CD14-positive monocyte (primary cell): ENCODE data around the gene HOXD8. TPM values are rescaled to one million over a fixed set of nuclear protein-coding genes. Genes with fewer than 3 reads are reported as not detected.

Experiments
- DNase-seq, 3 donors: peaks; one replicate each; pipeline ENCODE4 v3.0.0-alpha.2; 2011 to 2022
- H2AFZ ChIP-seq: 2 replicates; pipeline ENCODE4 v1.6.0; 2012; ENCODE audit warnings: mild to moderate bottlenecking, low read depth, low read length, inconsistent platforms; ENCODE audit not compliant: insufficient read depth, poor library complexity, severe bottlenecking
- H3K27ac ChIP-seq, 2 donors: 1 replicate in 1 of 2; 2 replicates in 1 of 2; pipeline ENCODE4 v1.5.1; 2012 to 2013; ENCODE audit warnings: low read length in 2 of 2, control low read depth in 1 of 2, inconsistent platforms in 1 of 2, low read depth in 1 of 2, mild to moderate bottlenecking in 1 of 2
- H3K27me3 ChIP-seq, 2 donors: one replicate each; pipeline versions ENCODE4 v1.6.0 to v1.6.1; 2011 to 2013; ENCODE audit warnings: low read length in 2 of 2; ENCODE audit not compliant: control insufficient read depth in 2 of 2, insufficient read depth in 2 of 2
- H3K36me3 ChIP-seq, 2 donors: replicated peaks in 1 of 2; 1 replicate in 1 of 2; 2 replicates in 1 of 2; pipeline versions ENCODE4 v1.5.1 to v1.6.1; 2012 to 2013; ENCODE audit warnings: low read length in 2 of 2, control low read depth in 1 of 2, inconsistent platforms in 1 of 2, mild to moderate bottlenecking in 1 of 2; ENCODE audit not compliant: insufficient read depth in 2 of 2, control insufficient read depth in 1 of 2
- H3K4me1 ChIP-seq, 2 donors: 1 replicate in 1 of 2; 2 replicates in 1 of 2; pipeline versions ENCODE4 v1.5.1 to v1.6.1; 2012 to 2013; ENCODE audit warnings: low read length in 2 of 2, control low read depth in 1 of 2, inconsistent platforms in 1 of 2, mild to moderate bottlenecking in 1 of 2, moderate library complexity in 1 of 2; ENCODE audit not compliant: insufficient read depth in 2 of 2, control insufficient read depth in 1 of 2
- H3K4me2 ChIP-seq: replicated peaks from 2 replicates; pipeline ENCODE3; 2012; ENCODE audit warnings: low read length, moderate library complexity, mild to moderate bottlenecking; ENCODE audit not compliant: poor library complexity, severe bottlenecking; ENCODE audit errors: extremely low read depth
- H3K4me3 ChIP-seq, 3 experiments: fragments of 200-600 bp in 1 of 3; sonication (generic) in 1 of 3; replicated peaks in 1 of 3; 1 replicate in 2 of 3; 2 replicates in 1 of 3; pipeline ENCODE4 v1.5.1; 2011 to 2013; ENCODE audit warnings: low read length in 3 of 3, mild to moderate bottlenecking in 3 of 3, control low read depth in 2 of 3, low read depth in 2 of 3, inconsistent platforms in 1 of 3, moderate library complexity in 1 of 3
- H3K79me2 ChIP-seq: 2 replicates; pipeline ENCODE4 v1.6.0; 2012; ENCODE audit warnings: mild to moderate bottlenecking, control low read depth, inconsistent platforms, low read length, moderate library complexity; ENCODE audit not compliant: insufficient read depth
- H3K9ac ChIP-seq: 2 replicates; pipeline ENCODE4 v1.6.0; 2017; ENCODE audit warnings: low read length, mild to moderate bottlenecking; ENCODE audit not compliant: insufficient read depth, poor library complexity, severe bottlenecking
- H3K9me3 ChIP-seq, 2 donors: replicated peaks in 1 of 2; 1 replicate in 1 of 2; 2 replicates in 1 of 2; pipeline versions ENCODE4 v1.5.1 to v1.6.1; 2012 to 2013; ENCODE audit warnings: low read length in 2 of 2, control low read depth in 1 of 2; ENCODE audit not compliant: control insufficient read depth in 1 of 2, insufficient read depth in 1 of 2
- H4K20me1 ChIP-seq: 2 replicates; pipeline ENCODE4 v1.6.0; 2012; ENCODE audit warnings: mild to moderate bottlenecking, low read length, control low read depth, moderate library complexity; ENCODE audit not compliant: insufficient read depth
- H3K27ac Mint-ChIP-seq, 7 donors: one replicate each; pipeline ENCODE4 v1.8.0; 2020; ENCODE audit warnings: mild to moderate bottlenecking in 7 of 7, mixed read lengths in 7 of 7, moderate library complexity in 6 of 7, inconsistent platforms in 2 of 7
- H3K27me3 Mint-ChIP-seq, 3 donors: one replicate each; pipeline ENCODE4 v1.8.0; 2021 to 2022; ENCODE audit warnings: low read depth in 3 of 3, mild to moderate bottlenecking in 3 of 3, mixed read lengths in 3 of 3, moderate library complexity in 3 of 3, inconsistent platforms in 1 of 3
- H3K36me3 Mint-ChIP-seq, 2 donors: one replicate each; pipeline ENCODE4 v1.8.0; 2020; ENCODE audit warnings: mixed read lengths in 2 of 2, inconsistent platforms in 1 of 2, mild to moderate bottlenecking in 1 of 2
- H3K4me1 Mint-ChIP-seq: one replicate; pipeline ENCODE4 v1.8.0; 2020; ENCODE audit warnings: mild to moderate bottlenecking, mixed read lengths
- H3K4me3 Mint-ChIP-seq, 2 donors: one replicate each; pipeline ENCODE4 v1.8.0; 2020; ENCODE audit warnings: mild to moderate bottlenecking in 2 of 2, mixed read lengths in 2 of 2, moderate library complexity in 1 of 2
- H3K9me3 Mint-ChIP-seq, 7 donors: one replicate each; pipeline ENCODE4 v1.8.0; 2020 to 2022; ENCODE audit warnings: mixed read lengths in 7 of 7, mild to moderate bottlenecking in 6 of 7, moderate library complexity in 6 of 7, inconsistent platforms in 2 of 7
- WGBS: methylation state at CpG from one replicate; pipeline ENCODE4 v1.1.5; 2013; ENCODE audit warnings: missing lambda C conversion rate; ENCODE audit not compliant: insufficient coverage; 5-methylcytosine and 5-hydroxymethylcytosine counted together
- intact Hi-C, 2 donors: fragments of 100-400 bp; cut with micrococcal nuclease; formaldehyde crosslinking; loops; one replicate each; pipeline versions ENCODE4 v1.15.0 to v1.15.1; 2023
- polyA plus RNA-seq, 3 donors: library from polyadenylated mRNA; depleted of rRNA in 1 of 3; unstranded in 2 of 3; stranded (reverse) in 1 of 3; fragments of 300-500 nt in 2 of 3; fragments of >200 nt in 1 of 3; fragmentation: Illumina TruSeq in 2 of 3; gene quantifications; 1 replicate in 2 of 3; 2 replicates in 1 of 3; pipeline ENCODE4 v1.2.3, GENCODE V29; 2012 to 2021
- TF ChIP-seq, protein P1 (sequence below): fragments of 200-600 bp; IDR thresholded peaks from one replicate; pipeline ENCODE4 v1.8.0; 2022; ENCODE audit warnings: antibody characterized with exemption, mild to moderate bottlenecking

HOXD8 gene
- polyA plus RNA-seq, 3 donors: not detected

DNA sequence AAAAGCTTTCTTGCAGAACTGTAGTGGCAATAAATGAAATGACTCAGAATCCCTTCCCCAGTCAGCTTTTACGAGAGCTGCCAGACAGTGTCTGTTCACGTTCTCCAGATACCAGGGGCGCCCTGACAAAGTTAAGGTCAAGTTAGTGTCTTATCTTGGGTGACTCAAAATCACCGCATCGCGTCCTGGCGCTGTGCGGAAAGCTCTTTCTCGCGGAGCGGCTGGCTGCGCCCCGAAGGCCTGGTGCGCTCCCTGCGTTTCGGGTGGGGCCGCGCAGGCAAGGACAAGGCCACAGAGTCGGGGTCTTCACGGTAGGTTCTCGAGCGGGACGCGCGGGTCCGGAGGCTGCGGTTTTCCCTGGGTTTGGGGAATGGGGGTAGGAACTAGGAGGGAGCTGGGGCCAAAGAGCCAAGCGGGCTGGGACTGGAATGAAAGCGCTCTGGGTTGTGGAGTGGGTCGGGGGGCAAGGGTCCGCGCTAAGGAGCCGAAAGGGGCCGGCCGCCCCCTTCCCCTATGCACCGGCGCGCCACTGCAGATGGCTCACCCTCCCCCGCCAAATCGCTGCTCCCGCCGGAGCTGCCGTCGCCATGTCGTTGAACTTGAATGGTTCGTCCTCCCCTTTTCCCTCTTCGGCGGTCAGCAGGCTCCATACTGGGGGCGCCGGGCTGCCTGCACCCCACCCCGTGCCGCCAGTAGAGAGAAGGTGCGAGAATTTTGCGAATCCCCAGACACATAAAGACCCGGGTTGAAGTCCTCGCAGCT lies 25.0 kb upstream of the HOXD8 start:
- peaks cover 6 to 12% of the 10 kb centered on the region in 2 donors for H3K4me1 ChIP-seq
- H3K4me3 ChIP-seq: no peak overlapping the region
- peaks cover 28% of the 10 kb centered on the region for H3K4me1 Mint-ChIP-seq
- H3K4me2 ChIP-seq: peak overlapping the region; percentile 7
- H3K27me3 ChIP-seq: peaks cover 73 to 93% of the 10 kb centered on the region in 2 donors
- no peaks in the 10 kb centered on the region for H3K36me3 ChIP-seq
- peaks cover 0 to 66% of the 10 kb centered on the region in 2 donors for H3K9me3 ChIP-seq
- H3K9me3 Mint-ChIP-seq: peaks cover 0 to 35% (median 30%) of the 10 kb centered on the region in 7 donors
- peak overlapping the region in 1 of 7 donors; percentile 23 for H3K27ac Mint-ChIP-seq
- intact Hi-C loops: no loop called here
- WGBS: 5% methylated on average over 38 of the region's 56 CpGs
- no peak overlapping the region for H3K27ac ChIP-seq
- H3K27me3 Mint-ChIP-seq: peaks cover 88 to 98% (median 89%) of the 10 kb centered on the region in 3 donors
- TF ChIP-seq, protein P1, sequence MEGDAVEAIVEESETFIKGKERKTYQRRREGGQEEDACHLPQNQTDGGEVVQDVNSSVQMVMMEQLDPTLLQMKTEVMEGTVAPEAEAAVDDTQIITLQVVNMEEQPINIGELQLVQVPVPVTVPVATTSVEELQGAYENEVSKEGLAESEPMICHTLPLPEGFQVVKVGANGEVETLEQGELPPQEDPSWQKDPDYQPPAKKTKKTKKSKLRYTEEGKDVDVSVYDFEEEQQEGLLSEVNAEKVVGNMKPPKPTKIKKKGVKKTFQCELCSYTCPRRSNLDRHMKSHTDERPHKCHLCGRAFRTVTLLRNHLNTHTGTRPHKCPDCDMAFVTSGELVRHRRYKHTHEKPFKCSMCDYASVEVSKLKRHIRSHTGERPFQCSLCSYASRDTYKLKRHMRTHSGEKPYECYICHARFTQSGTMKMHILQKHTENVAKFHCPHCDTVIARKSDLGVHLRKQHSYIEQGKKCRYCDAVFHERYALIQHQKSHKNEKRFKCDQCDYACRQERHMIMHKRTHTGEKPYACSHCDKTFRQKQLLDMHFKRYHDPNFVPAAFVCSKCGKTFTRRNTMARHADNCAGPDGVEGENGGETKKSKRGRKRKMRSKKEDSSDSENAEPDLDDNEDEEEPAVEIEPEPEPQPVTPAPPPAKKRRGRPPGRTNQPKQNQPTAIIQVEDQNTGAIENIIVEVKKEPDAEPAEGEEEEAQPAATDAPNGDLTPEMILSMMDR: no peak
- no peaks in the 10 kb centered on the region for H3K79me2 ChIP-seq
- H4K20me1 ChIP-seq: no peaks in the 10 kb centered on the region
- peak overlapping the region in 1 of 2 donors; percentile 83 for H3K4me3 Mint-ChIP-seq
- no peak overlapping the region for H2AFZ ChIP-seq
- peaks cover 3 to 13% of the 10 kb centered on the region in 2 donors for H3K36me3 Mint-ChIP-seq
- H3K9ac ChIP-seq: no peak overlapping the region
- no peak for DNase-seq

DNA sequence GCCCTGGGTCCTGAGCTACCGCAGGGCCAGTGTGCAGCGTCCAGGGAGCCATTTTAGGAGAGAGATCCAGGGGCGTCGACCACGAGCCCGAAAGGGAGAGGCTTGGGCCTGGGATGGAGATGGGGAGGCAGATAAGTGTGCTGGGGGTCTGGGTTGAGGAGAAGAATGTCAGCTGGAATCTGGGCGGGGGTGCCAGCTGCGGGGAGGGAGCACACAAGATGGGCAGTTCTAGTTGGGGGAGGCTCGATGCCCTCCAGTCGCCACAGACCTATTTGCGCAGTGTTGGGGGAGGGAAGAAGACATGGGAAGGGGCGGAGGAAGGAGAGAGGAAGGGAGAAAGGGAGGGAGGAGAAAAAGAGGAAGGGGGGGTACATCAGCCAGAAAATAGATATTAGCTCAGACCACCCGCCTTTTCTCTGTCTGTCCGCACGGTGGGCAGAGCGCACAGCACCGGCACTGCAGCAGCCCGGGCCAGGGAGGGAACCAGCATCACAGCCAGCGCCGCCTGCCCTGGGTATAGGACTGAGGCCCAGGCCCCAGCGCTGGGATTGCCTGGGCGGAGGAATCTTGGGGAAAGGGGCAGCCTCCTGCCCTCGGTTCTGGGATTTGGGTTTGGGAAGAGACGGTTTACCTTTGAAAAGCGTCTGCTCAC lies 24.3 kb upstream of the HOXD8 start:
- H4K20me1 ChIP-seq: no peaks in the 10 kb centered on the region
- H3K27ac Mint-ChIP-seq: no peak overlapping the region
- TF ChIP-seq, protein P1: no peak
- peaks cover 3 to 13% of the 10 kb centered on the region in 2 donors for H3K36me3 Mint-ChIP-seq
- intact Hi-C loops: no loop called here
- H3K4me3 Mint-ChIP-seq: peak overlapping the region in 1 of 2 donors; percentile 83
- H3K4me1 ChIP-seq: peaks cover 6 to 12% of the 10 kb centered on the region in 2 donors
- no peak overlapping the region for H3K4me3 ChIP-seq
- H3K79me2 ChIP-seq: no peaks in the 10 kb centered on the region
- no peaks in the 10 kb centered on the region for H3K36me3 ChIP-seq
- peaks cover 27% of the 10 kb centered on the region for H3K4me1 Mint-ChIP-seq
- DNase-seq: no peak
- H3K27ac ChIP-seq: no peak overlapping the region
- no peak overlapping the region for H3K4me2 ChIP-seq
- peaks cover 90 to 98% (median 91%) of the 10 kb centered on the region in 3 donors for H3K27me3 Mint-ChIP-seq
- H2AFZ ChIP-seq: no peak overlapping the region
- peaks cover 0 to 66% of the 10 kb centered on the region in 2 donors for H3K9me3 ChIP-seq
- H3K9me3 Mint-ChIP-seq: peaks cover 0 to 38% (median 29%) of the 10 kb centered on the region in 7 donors
- 8% methylated on average over 24 of the region's 25 CpGs for WGBS
- no peak overlapping the region for H3K9ac ChIP-seq
- H3K27me3 ChIP-seq: peaks cover 74 to 93% of the 10 kb centered on the region in 2 donors
